Stimulated activated effector memory CD8-positive, alpha-beta T cell treated with anti-CD3 and anti-CD28 coated beads, Interleukin-12 subunit alpha, Interleukin-12 subunit beta, amount 100 ng/mL, for 72 hours (primary cell): Measurements from ENCODE around the gene F13A1.

Experiments used
- ATAC-seq: fragments of 150-1000 bp; cut with Tn5 transposase; 2 replicates; pipeline ENCODE4 v1.10.0; 2021
- DNase-seq, 2 donors: peaks; one replicate each; pipeline ENCODE4 v3.0.0; 2021 to 2022; ENCODE audit warnings: low spot score in 2 of 2
- H3K27ac Mint-ChIP-seq: one replicate; pipeline ENCODE4 v1.8.0; 2022; ENCODE audit warnings: mild to moderate bottlenecking, mixed read lengths
- H3K36me3 Mint-ChIP-seq: one replicate; pipeline ENCODE4 v1.8.0; 2022; ENCODE audit warnings: mild to moderate bottlenecking, mixed read lengths
- H3K4me1 Mint-ChIP-seq: one replicate; pipeline ENCODE4 v1.8.0; 2022; ENCODE audit warnings: mixed read lengths
- H3K4me3 Mint-ChIP-seq: one replicate; pipeline ENCODE4 v1.8.0; 2022; ENCODE audit warnings: mild to moderate bottlenecking, mixed read lengths
- H3K9me3 Mint-ChIP-seq: one replicate; pipeline ENCODE4 v1.8.0; 2022; ENCODE audit warnings: mixed read lengths

Gene F13A1

GRCh38 chr6:6236730-6237469 lies 83.6 kb downstream of the F13A1 start:
- Mint-ChIP-seq H3K27ac (no peak overlapping the region), H3K36me3 (no peaks in the 10 kb centered on the region), H3K9me3 (no peaks in the 10 kb centered on the region), H3K4me1 (no peaks in the 10 kb centered on the region), H3K4me3 (no peak overlapping the region)
- no peak for ATAC-seq
- no peak for DNase-seq

- ATAC-seq = no peak
- H3K4me3 Mint-ChIP-seq = no peak overlapping the region
- no peaks in the 10 kb centered on the region for H3K4me1 Mint-ChIP-seq
- H3K27ac Mint-ChIP-seq = no peak overlapping the region
- H3K9me3 Mint-ChIP-seq = no peaks in the 10 kb centered on the region
- H3K36me3 Mint-ChIP-seq = no peaks in the 10 kb centered on the region
- DNase-seq = no peak
Measured at GRCh38 chr6:6235786-6236185, 84.7 kb downstream of the F13A1 start.

- H3K9me3 Mint-ChIP-seq = no peaks in the 10 kb centered on the region
- no peak overlapping the region for H3K27ac Mint-ChIP-seq
- DNase-seq (no peak), ATAC-seq (no peak)
- no peaks in the 10 kb centered on the region for H3K4me1 Mint-ChIP-seq
- H3K4me3 Mint-ChIP-seq = no peak overlapping the region
- no peaks in the 10 kb centered on the region for H3K36me3 Mint-ChIP-seq
Measured at GRCh38 chr6:6234963-6235362, 85.5 kb downstream of the F13A1 start.

GRCh38 chr6:6230286-6230685 lies 90.2 kb downstream of the F13A1 start:
- H3K4me1 Mint-ChIP-seq = no peaks in the 10 kb centered on the region
- ATAC-seq = no peak
- H3K4me3 Mint-ChIP-seq = no peak overlapping the region
- no peak overlapping the region for H3K27ac Mint-ChIP-seq
- DNase-seq = no peak
- H3K9me3 Mint-ChIP-seq = peaks cover 2% of the 10 kb centered on the region
- no peaks in the 10 kb centered on the region for H3K36me3 Mint-ChIP-seq

- DNase-seq (no peak), ATAC-seq (no peak)
- Mint-ChIP-seq H3K27ac (no peak overlapping the region), H3K4me3 (no peak overlapping the region), H3K9me3 (peaks cover 2% of the 10 kb centered on the region), H3K36me3 (no peaks in the 10 kb centered on the region), H3K4me1 (no peaks in the 10 kb centered on the region)
Measured at GRCh38 chr6:6227896-6228295, 92.6 kb downstream of the F13A1 start.

GRCh38 chr6:6225885-6226529 lies 94.5 kb downstream of the F13A1 start:
- Mint-ChIP-seq H3K4me1 (no peaks in the 10 kb centered on the region), H3K36me3 (no peaks in the 10 kb centered on the region), H3K27ac (no peak overlapping the region), H3K4me3 (no peak overlapping the region), H3K9me3 (peaks cover 2% of the 10 kb centered on the region)
- ATAC-seq (no peak), DNase-seq (no peak)

- H3K9me3 Mint-ChIP-seq = peaks cover 2% of the 10 kb centered on the region
- no peak overlapping the region for H3K27ac Mint-ChIP-seq
- H3K4me3 Mint-ChIP-seq = no peak overlapping the region
- DNase-seq (no peak), ATAC-seq (no peak)
- no peaks in the 10 kb centered on the region for H3K36me3 Mint-ChIP-seq
- H3K4me1 Mint-ChIP-seq = no peaks in the 10 kb centered on the region
Measured at GRCh38 chr6:6224933-6225486, 95.5 kb downstream of the F13A1 start.

- H3K27ac Mint-ChIP-seq = no peak overlapping the region
- H3K9me3 Mint-ChIP-seq = no peaks in the 10 kb centered on the region
- ATAC-seq (no peak), DNase-seq (no peak)
- H3K4me3 Mint-ChIP-seq = no peak overlapping the region
- no peaks in the 10 kb centered on the region for H3K36me3 Mint-ChIP-seq
- no peaks in the 10 kb centered on the region for H3K4me1 Mint-ChIP-seq
Measured at GRCh38 chr6:6221787-6222535, 98.5 kb downstream of the F13A1 start.

GRCh38 chr6:6220718-6221117 lies 99.7 kb downstream of the F13A1 start:
- no peak overlapping the region for H3K27ac Mint-ChIP-seq

GRCh38 chr6:6219716-6220115 lies 100.7 kb downstream of the F13A1 start:
- H3K9me3 Mint-ChIP-seq = no peaks in the 10 kb centered on the region
- no peak for ATAC-seq

More at GRCh38 chr6:6220718-6221117, 99.7 kb downstream of the F13A1 start:
- H3K9me3 Mint-ChIP-seq = no peaks in the 10 kb centered on the region
- no peak for DNase-seq
- H3K4me1 Mint-ChIP-seq = no peaks in the 10 kb centered on the region
- H3K36me3 Mint-ChIP-seq = no peaks in the 10 kb centered on the region
- no peak for ATAC-seq
- no peak overlapping the region for H3K4me3 Mint-ChIP-seq

GRCh38 chr6:6218759-6219085 lies 101.7 kb downstream of the F13A1 start:
- no peaks in the 10 kb centered on the region for H3K36me3 Mint-ChIP-seq
- H3K4me3 Mint-ChIP-seq = no peak overlapping the region
- no peaks in the 10 kb centered on the region for H3K4me1 Mint-ChIP-seq
- DNase-seq = no peak
- no peak overlapping the region for H3K27ac Mint-ChIP-seq
- ATAC-seq = peak; percentile 40
- H3K9me3 Mint-ChIP-seq = no peaks in the 10 kb centered on the region

More at GRCh38 chr6:6219716-6220115, 100.7 kb downstream of the F13A1 start:
- no peak overlapping the region for H3K4me3 Mint-ChIP-seq
- no peak for DNase-seq
- H3K36me3 Mint-ChIP-seq = no peaks in the 10 kb centered on the region
- H3K27ac Mint-ChIP-seq = no peak overlapping the region
- no peaks in the 10 kb centered on the region for H3K4me1 Mint-ChIP-seq

- H3K27ac Mint-ChIP-seq = no peak overlapping the region
- no peak overlapping the region for H3K4me3 Mint-ChIP-seq
- no peaks in the 10 kb centered on the region for H3K36me3 Mint-ChIP-seq
- H3K9me3 Mint-ChIP-seq = no peaks in the 10 kb centered on the region
- no peak for DNase-seq
- peak; percentile 16 for ATAC-seq
- H3K4me1 Mint-ChIP-seq = no peaks in the 10 kb centered on the region
Measured at GRCh38 chr6:6217855-6218758, 102.4 kb downstream of the F13A1 start.

GRCh38 chr6:6210994-6211393 lies 109.5 kb downstream of the F13A1 start:
- Mint-ChIP-seq H3K4me3 (no peak overlapping the region), H3K9me3 (peaks cover 9% of the 10 kb centered on the region), H3K27ac (no peak overlapping the region)

GRCh38 chr6:6202886-6203285 lies 117.6 kb downstream of the F13A1 start:
- no peak overlapping the region for H3K27ac Mint-ChIP-seq
- no peak overlapping the region for H3K4me3 Mint-ChIP-seq
- ATAC-seq (no peak), DNase-seq (no peak)
- peaks cover 5% of the 10 kb centered on the region for H3K9me3 Mint-ChIP-seq
- no peaks in the 10 kb centered on the region for H3K4me1 Mint-ChIP-seq
- H3K36me3 Mint-ChIP-seq = no peaks in the 10 kb centered on the region

More at GRCh38 chr6:6210994-6211393, 109.5 kb downstream of the F13A1 start:
- ATAC-seq (no peak), DNase-seq (no peak)
- H3K36me3 Mint-ChIP-seq = no peaks in the 10 kb centered on the region
- H3K4me1 Mint-ChIP-seq = no peaks in the 10 kb centered on the region

GRCh38 chr6:6201200-6201599 lies 119.3 kb downstream of the F13A1 start:
- Mint-ChIP-seq H3K36me3 (no peaks in the 10 kb centered on the region), H3K27ac (no peak overlapping the region), H3K4me1 (no peaks in the 10 kb centered on the region), H3K4me3 (no peak overlapping the region), H3K9me3 (no peaks in the 10 kb centered on the region)
- no peak for ATAC-seq
- no peak for DNase-seq
